DLD1 (cell line): ENCODE results near the gene TTC16.

Experiments used
- in situ Hi-C: cut with HindIII; loops from 2 replicates; pipeline ENCODE4 v1.10.0; 2017; ENCODE audit warnings: low sequenced_read_pairs

Gene TTC16, protein sequence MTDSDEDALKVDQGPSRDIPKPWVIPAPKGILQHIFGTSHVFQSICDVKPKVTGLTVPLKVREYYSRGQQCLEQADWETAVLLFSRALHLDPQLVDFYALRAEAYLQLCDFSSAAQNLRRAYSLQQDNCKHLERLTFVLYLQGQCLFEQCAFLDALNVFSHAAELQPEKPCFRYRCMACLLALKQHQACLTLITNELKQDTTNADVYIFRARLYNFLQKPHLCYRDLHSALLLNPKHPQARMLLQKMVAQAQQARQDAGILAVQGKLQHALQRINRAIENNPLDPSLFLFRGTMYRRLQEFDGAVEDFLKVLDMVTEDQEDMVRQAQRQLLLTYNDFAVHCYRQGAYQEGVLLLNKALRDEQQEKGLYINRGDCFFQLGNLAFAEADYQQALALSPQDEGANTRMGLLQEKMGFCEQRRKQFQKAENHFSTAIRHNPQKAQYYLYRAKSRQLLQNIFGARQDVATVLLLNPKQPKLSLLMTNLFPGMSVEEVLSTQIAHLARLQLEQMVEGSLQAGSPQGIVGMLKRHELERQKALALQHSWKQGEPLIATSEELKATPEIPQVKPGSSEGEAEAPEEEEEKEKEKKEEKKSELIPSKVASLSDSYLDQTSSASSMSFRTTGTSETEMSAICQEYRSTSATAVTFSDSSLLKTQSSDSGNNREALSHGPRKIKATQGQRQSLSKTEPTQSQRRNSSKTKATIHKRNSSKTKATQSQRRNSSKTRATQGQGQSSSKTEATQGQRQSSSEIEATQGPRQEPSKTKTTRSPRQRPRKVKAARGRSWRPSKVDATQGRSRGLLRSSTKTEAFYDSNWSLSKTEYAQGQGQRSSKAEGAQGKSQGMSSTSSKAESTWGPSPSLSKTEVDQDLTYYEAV

DNA sequence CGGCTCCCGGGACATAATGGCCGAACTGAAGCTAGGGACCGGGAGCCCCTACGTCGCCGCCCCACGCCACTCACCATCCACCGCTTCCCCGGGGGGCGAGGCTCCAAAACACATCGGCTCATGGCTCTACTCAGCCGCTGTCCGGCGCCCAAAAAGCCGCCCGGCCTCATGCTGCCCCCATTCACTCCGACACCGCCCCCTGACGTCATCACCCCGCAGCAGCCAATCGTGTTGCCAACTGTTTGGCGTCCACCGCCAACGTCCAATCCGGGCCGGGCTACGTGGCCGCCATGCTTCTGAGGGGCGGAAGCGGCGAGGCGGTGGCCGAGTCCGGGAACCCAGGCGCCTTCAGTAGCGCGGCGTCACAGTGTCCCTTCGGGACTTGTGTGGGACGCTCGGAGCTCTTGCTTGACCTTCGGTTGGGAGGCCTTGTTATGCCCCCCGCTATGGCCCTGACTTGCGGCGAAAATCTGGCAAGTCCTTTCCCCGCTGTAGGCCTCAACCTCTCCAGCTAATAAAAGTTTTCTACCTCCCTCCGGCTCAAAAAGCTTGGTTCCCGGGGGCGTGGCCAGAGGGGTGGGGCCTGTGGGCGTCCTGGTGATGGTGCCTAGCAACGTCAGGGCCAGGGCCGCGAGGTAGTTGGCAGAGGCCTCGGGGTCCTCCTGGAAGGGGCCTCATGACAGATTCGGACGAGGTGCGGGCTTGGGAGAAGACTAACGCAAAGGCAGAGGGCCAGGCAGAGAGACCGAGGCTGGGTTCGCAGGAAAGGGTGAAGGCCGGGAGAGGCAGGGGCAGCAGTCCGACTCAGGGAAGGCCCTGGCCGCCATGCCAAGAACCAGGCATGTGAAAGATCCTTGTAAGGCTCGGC lies at the start of gene TTC16, which contains the start of gene PTRH1:
Gene TTC16, plus strand, starts transcription at position 610 of the 868 bp plus-strand sequence. Its CDS starts 67 bp downstream, at position 677.
Gene PTRH1, minus strand, starts transcription at position 194 of the 868 bp plus-strand sequence. Its CDS starts 24 bp downstream, at position 170.
- in situ Hi-C loops = no loop called here

DNA sequence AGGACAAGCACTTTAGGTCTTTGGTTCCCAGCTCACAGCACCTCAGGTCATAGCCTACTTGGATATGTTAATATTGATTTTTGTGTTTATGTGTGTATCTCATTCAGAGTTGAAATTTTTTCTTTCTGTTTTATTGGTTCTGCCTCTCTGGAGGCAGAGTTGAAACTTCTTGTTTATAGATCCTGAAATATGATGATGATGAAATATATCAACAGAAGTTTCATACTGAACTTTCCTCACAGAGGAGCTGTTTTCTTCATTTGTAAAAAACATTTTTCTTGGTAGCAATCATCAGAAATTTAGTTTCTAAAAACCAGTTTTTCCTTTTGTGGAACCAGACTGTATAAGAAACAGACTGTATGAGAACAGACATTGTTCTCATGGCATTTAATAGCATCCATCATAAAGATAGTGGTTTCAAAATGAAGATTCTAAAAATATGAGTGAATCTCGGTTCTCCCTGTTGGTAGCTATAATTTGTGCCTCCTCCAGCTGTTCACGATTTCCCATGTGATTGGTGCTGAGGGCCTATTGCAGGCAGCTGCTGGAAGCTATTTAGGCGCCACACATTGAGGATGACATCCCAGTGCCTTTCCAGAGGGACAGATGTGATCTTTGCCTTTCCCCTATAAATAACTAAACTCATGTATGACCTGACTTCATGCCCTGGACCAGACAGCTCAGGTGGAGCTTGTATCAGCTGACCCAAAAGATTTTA lies 48.6 kb upstream of the TTC16 start:
- in situ Hi-C loops = no loop called here

DNA sequence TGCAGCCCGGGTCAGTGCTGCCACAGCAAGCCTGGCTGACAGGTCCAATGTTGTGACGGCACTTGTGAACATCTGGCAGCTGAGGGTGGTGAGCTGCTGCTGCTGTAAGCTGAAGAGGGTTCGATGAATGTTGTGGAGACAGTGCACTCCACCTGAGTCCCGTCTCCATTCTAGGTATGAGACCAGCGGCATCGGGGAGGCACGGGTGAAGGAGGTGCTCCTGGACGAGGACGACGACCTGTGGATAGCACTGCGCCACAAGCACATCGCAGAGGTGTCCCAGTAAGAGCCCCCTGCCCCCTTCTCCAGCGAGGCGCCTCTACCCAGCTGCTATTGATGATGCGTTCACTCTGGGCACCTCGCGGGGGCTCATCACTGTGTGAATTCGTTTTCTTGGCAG lies 48.0 kb upstream of the TTC16 start:
- in situ Hi-C loops = no loop called here

DNA sequence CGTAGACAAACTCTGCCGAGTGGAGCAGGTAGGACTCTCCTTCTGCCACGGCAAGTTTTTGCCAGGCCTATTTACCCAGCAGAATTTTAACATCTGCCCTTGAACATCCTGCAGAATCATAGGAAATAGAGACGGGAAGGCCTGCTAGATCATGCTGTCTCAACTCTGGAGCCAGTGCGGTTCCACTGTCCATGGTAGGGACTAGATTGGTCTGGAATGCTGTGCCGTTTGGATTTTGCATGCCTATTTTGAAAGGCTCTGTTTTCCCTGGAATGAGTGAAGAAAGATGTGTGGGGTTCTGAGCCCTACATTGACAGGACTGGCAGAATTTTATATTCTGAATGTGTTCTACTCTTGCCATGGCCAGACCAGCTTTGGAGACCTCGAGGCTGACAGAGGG lies 42.6 kb upstream of the TTC16 start:
- in situ Hi-C loops = no loop called here

DNA sequence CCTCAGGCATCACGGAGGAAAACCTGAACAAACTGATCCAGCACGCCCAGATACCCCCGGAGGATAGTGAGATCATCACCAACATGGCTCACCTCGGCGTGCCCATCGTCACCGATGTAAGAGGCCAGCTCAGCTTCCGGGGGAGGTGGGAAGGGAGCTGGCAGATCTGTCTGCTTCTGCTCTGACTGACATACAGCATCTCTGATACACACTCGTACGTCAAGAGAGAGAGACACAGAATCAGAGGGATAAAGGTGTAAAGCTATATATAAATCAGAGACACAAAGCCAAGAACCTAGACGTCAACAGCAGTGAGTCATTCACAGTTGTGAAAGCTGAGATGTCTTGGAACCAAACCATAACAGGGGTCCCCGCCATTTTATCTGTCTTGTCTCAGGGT lies 39.2 kb upstream of the TTC16 start:
- in situ Hi-C loops = no loop called here

DNA sequence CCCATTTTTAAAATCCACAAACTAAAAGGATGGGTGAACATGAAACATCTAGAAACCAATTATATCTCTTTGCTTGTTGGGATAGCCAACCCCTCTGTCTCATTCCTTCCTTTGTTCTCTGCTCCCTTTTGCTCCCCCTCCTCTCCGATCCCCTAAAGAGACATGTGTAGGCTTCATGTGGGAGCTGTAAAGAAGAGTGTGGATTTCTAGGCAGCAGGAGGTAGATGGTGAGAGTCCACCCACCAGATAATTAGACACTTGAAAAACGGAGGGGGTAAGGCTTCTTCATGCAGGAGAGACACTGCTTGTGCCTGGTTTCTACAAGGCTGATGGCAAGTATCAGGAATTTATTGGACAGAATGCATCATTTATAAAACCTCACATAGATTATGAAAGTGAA lies 36.4 kb upstream of the TTC16 start:
- in situ Hi-C loops = no loop called here

DNA sequence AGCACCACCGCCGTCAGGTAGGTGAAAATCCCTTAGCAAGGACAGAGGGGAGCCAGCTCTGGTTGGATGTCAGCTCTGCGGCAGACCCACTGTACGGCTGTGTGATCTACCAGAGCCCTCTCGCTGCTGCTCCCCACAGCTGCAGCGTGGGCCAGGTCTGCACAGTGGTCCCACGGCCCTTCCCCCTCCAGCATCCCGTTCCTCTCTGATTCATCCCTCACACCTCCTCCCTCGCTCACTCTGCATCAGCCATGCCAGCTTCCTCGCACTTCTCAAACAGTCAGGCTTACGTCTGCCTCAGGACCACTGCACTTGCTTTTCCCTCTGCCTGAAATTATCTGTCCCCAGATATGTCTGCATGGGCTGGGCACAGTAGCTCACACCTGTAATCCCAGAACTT lies 35.7 kb upstream of the TTC16 start:
- in situ Hi-C loops = no loop called here

DNA sequence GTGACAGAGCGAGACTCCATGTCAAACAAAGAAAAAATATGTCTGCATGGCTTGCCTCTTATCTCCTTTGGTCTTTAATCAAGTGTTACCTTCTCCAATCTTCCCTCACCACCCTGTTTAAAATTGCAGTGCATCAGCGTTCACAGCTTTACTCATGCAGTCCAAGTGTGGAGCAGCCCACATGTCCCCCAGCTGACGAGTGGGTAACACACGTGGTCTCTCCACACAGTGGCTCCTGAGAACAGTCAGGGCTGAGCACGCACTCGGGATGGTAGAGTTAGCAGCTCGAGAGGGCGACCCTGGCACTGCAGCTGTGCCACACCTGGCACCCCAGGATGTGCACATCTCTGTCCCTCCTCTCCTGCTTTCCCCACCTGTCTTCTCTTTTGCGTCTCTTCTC lies 35.0 kb upstream of the TTC16 start:
- in situ Hi-C loops = no loop called here

DNA sequence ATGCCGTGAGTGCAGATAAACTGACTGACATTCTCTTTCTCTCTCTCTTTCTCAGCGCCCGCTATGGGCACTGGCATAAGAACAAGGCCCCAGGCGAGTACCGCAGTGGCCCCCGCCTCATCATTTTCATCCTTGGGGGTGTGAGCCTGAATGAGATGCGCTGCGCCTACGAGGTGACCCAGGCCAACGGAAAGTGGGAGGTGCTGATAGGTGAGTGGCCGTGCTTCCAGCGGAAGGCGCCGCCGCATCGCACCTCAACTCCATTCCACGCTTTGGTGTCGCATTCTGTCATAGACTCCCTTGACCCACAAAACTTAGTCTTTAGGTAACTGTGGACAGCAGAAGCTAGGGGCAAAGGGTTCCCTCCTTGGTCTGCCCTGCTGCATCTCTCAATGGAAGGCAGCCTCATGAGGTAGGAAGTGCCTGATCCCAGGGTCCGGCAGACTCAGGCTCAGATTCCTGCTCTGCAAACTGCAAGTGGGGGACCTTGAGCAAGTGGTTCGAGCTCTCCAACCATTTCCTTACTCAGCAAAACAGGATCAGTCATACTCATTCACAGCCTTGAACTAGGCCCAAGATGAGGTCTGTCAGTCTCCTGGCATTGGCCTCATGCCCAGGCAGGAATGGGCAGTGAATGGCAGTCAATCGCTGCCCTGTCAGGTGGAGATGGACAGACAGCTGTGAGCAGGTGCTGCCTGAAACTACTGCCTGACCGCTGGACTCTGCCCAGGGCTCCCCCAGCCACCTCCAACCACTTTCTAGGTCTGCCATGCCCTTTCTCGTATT lies 33.3 kb upstream of the TTC16 start:
- in situ Hi-C loops = no loop called here

DNA sequence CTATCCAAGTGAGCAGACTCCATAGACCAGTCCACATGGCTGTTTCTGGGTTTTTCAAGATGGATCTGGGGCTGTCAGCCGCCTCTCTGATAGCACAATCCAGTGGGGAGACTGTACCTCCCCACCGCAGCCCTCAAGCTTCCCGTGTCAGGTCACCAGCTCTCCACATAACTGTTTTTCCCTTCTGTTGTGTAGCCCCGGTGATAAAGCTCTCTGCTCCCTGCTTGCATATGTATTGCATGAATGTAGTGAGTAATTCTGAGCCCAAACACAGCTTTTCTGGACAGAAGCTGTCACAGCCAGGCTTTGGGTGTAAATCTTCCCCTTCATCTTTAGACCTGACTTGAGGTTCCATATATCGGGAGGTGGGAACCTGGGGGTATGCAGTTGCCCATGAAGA lies 32.2 kb upstream of the TTC16 start:
- in situ Hi-C loops = no loop called here

DNA sequence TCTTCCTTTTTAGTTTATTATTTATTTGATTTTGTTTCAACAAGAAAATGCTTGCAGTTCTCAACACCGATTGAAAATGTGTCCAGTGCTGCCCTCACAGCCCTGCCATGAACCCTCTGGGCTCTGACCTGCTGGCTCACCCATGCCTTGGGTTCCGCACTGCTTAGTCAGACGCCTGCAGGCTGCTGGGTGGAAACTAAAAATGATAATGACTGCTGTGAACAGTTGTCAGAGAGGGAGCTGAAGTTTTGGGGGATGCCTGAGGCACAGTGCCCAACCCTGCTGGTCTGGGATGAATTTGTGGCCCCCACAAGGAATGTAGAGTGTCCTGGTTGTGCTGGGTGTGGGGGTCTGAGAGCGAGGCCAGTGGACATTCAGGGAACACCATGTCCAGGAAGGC lies 31.3 kb upstream of the TTC16 start:
- in situ Hi-C loops = no loop called here

DNA sequence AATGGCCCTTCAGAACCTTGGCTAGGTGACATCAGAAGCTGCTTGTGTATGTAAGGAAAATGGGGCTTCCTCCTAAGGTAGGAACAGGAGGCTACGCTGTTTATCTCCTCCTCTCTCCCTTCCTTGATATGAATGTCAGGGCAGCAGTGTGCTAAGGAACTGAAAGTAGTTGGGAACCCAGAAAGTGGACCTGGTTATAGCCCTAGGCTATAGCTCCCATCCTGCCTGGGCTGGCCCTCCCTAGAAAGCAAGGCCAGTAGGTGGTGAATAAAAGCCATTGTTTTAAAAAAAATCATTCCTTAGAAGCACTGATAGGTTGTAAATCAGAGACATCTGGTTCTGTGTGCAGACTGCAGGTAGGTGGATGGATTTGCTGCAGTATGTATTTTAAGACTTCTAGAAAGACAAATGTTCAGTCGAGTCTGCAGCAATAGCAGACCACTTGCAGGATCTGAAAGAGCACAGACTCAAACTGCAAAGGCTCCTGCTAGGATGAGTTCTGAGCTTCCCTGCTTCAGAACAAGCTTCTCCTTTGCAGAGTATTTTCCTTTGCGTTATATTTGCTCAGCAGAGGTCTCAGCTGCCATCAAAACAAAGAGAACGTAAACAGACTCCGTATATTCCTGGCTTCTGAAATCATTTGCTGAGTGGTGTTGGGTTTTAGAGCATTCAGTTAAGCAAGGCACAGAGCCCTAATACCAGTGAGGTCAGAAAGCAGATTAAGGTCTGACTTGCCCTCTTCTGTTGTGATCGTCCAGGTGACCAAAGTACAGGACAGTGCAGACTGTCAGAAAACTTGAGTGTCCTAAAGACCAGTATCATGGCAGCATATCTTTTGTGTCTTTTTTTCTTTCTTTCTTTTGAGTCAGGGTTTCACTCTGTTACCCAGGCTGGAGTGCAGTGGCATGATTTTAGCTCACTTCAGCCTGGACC lies 29.2 kb upstream of the TTC16 start:
- in situ Hi-C loops = no loop called here

DNA sequence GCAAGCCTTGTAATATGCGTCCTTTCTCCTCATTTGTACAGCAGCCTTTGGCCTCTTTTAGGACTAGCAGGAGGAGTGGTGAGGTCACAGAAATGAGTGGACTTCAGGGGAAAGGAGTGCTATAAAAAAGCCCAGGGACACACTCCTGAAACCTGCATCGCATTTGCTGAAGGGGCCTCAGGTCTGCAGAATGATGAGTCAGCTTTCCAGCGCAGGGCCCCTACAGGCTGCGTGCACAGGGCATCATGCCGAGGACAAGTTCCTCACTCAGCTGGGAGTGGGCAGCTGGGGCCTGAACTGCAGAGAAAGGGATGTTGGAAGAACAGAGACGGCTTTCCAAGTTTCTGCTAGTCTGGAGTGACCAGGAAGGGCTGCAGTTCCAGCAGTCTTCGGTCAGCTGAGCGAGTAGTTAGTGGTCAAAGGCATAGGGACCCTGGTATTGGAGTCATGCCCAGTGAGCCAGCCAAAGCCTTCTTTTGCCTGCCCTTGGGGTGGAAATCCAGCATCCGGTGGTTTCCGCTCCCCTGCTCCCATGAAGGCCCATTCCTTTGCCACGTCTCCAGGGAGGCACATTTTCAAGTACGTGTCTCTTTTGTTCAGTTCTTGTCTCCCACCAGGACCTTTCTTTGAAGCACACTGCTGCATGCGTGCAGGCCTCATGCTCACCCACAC lies 26.4 kb upstream of the TTC16 start:
- in situ Hi-C loops = no loop called here

DNA sequence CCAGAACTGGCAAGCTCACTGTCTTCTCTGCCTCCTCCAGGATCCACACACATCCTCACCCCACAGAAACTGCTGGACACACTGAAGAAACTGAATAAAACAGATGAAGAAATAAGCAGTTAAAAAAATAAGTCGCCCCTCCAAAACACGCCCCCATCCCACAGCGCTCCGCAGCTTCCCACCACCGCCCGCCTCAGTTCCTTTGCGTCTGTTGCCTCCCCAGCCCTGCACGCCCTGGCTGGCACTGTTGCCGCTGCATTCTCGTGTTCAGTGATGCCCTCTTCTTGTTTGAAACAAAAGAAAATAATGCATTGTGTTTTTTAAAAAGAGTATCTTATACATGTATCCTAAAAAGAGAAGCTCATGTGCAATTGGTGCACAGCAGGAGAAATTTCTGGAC lies 25.1 kb upstream of the TTC16 start:
- in situ Hi-C loops = no loop called here

DNA sequence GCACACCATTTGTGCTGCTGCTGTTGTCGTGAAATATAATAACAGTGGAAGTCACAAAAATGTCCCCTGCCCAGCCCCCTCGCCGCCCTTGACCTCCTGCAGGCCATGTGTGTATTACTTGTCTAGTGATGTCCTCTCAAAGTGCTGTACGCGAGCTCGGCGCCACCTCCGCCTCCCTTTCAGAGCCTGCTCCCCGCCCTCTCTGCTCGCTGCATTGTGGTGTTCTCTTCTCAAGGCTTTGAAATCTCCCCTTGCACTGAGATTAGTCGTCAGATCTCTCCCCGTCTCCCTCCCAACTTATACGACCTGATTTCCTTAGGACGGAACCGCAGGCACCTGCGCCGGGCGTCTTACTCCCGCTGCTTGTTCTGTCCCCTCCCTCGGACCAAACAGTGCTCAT lies 23.8 kb upstream of the TTC16 start:
- in situ Hi-C loops = no loop called here

DNA sequence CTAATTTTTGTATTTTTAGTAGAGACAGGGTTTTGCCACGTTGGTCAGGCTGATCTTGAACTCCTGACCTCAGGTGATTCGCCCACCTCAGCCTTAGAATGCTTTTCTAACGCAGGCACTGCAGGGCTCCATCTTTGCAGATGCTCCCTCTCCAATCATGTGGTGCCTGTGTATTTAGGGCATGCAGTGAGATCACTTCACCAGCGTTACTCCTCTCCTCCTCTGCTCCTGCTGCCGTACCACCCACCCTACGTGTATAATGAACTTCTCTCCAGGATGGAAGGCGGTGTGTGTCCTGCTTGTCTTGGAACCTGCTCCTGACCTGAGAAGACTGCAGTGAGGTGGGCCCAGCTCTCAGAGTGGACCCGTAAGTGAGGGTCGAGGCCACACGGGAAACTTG lies 22.7 kb upstream of the TTC16 start:
- in situ Hi-C loops = no loop called here

DNA sequence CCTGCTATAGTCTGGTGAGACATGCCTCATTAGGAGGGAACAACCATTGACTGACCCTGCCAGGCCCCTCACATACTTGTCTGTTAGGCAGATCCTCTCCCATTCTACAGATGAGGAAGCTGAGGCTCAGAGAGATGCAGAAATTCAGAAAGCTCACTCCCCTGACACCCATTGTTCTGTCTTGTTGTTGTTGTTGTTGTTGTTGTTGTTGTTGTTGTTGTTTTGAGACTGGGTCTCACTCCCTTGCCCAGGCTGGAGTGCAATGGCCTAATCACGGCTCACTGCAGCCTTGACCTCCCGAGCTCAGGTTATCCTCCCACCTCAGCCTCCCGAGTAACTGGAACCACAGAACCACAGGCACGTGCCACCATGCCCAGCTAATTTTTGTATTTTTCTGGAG lies 22.2 kb upstream of the TTC16 start:
- in situ Hi-C loops = no loop called here
